Thoracic aorta (tissue), 2 donors: ENCODE data around the gene HK3. TPM values are rescaled to one million over a fixed set of nuclear protein-coding genes. Genes with fewer than 3 reads are reported as not detected.

Source experiments
- ATAC-seq: fragments of 150-250 bp; one replicate; pipeline ENCODE4 v1.8.0; 2017; ENCODE audit warnings: low read depth; ENCODE audit not compliant: insufficient number of reproducible peaks, low FRiP score
- DNase-seq: peaks from one replicate; pipeline ENCODE4 v3.0.0-alpha.2; 2020; ENCODE audit warnings: low spot score
- H3K27ac ChIP-seq, 2 donors: fragments of 200-600 bp; sonication (generic); 1 replicate in 1 of 2; 2 replicates in 1 of 2; pipeline ENCODE4 v1.5.1; 2016; ENCODE audit warnings: mild to moderate bottlenecking in 2 of 2, moderate library complexity in 2 of 2
- H3K27me3 ChIP-seq: fragments of 200-600 bp; sonication (generic); replicated peaks from 2 replicates; pipeline ENCODE4 v1.6.0; 2016; ENCODE audit warnings: mild to moderate bottlenecking; ENCODE audit not compliant: insufficient read depth
- H3K36me3 ChIP-seq: fragments of 200-600 bp; sonication (generic); one replicate; pipeline ENCODE4 v1.5.1; 2016
- H3K4me1 ChIP-seq, 2 donors: fragments of 200-600 bp; sonication (generic); 1 replicate in 1 of 2; 2 replicates in 1 of 2; pipeline versions ENCODE4 v1.5.1 to v1.6.0; 2016; ENCODE audit warnings: low read depth in 2 of 2, mild to moderate bottlenecking in 1 of 2; ENCODE audit not compliant: control insufficient read depth in 1 of 2
- H3K4me3 ChIP-seq: fragments of 200-600 bp; sonication (generic); 2 replicates; pipeline ENCODE4 v1.5.1; 2016; ENCODE audit warnings: mild to moderate bottlenecking
- H3K9me3 ChIP-seq: fragments of 200-600 bp; sonication (generic); 2 replicates; pipeline ENCODE4 v1.5.1; 2016
- total RNA-seq, 2 donors: library from RNA; depleted of rRNA; stranded (reverse); fragments of >200 nt; gene quantifications; one replicate each; pipeline versions ENCODE4 v1.1.0 to v1.2.3, GENCODE V29; 2016
- TF ChIP-seq, protein P1 (sequence below): fragments of 200-600 bp; sonication (generic); IDR thresholded peaks from one replicate; pipeline ENCODE4 v1.5.1; 2019; ENCODE audit warnings: antibody characterized with exemption

The HK3 gene
- total RNA-seq, 2 donors from 2014 or later, result 9.0 to 26.1 TPM

DNA sequence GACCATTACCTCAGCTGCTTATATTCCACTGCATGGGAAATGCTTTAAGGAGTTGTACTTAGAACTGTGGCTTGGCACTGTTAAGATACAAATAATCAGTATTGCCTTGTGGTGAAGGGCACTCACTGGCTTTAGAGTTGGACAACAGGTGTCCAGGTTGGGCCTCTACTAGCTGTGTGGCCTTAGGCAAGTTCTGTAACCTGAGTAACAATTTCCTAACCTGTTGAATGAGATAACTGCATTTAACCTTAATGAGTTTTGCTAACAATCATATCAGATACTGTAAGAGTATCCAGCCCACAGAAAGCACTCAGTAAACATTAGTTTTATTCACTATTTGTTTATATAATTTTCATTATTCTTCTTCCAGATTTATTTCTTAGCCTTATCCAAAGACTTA lies 17.2 kb upstream of the HK3 start:
- no peaks in the 10 kb centered on the region for H3K9me3 ChIP-seq
- no peak overlapping the region for H3K4me3 ChIP-seq
- DNase-seq, result no peak
- H3K4me1 ChIP-seq, result no peaks in the 10 kb centered on the region
- H3K27me3 ChIP-seq, result no peaks in the 10 kb centered on the region
- TF ChIP-seq, protein P1, sequence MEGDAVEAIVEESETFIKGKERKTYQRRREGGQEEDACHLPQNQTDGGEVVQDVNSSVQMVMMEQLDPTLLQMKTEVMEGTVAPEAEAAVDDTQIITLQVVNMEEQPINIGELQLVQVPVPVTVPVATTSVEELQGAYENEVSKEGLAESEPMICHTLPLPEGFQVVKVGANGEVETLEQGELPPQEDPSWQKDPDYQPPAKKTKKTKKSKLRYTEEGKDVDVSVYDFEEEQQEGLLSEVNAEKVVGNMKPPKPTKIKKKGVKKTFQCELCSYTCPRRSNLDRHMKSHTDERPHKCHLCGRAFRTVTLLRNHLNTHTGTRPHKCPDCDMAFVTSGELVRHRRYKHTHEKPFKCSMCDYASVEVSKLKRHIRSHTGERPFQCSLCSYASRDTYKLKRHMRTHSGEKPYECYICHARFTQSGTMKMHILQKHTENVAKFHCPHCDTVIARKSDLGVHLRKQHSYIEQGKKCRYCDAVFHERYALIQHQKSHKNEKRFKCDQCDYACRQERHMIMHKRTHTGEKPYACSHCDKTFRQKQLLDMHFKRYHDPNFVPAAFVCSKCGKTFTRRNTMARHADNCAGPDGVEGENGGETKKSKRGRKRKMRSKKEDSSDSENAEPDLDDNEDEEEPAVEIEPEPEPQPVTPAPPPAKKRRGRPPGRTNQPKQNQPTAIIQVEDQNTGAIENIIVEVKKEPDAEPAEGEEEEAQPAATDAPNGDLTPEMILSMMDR, result no peak
- H3K27ac ChIP-seq, result no peak overlapping the region
- ATAC-seq, result no peak
- H3K36me3 ChIP-seq, result peaks cover 3% of the 10 kb centered on the region

DNA sequence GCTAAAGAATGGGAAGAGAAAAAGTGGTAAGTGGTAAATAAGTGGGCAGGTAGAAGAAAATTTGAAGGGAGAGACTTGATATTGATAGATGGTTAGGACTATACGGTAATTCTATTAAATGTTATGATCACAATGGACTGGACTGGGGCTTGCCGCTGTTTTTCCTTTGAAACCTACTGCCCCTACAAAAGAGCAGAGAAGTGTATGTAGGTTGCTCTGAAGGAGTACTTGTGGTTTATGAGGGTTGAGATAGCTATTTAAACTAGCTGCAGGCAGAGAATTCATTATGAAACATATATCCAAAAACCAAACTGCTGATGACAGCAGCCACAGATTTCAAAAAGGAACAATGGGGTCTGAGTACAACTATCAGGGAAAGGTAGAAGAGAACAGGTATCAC lies 16.8 kb upstream of the HK3 start:
- TF ChIP-seq, protein P1, result no peak
- H3K4me1 ChIP-seq, result no peaks in the 10 kb centered on the region
- no peak for ATAC-seq

DNA sequence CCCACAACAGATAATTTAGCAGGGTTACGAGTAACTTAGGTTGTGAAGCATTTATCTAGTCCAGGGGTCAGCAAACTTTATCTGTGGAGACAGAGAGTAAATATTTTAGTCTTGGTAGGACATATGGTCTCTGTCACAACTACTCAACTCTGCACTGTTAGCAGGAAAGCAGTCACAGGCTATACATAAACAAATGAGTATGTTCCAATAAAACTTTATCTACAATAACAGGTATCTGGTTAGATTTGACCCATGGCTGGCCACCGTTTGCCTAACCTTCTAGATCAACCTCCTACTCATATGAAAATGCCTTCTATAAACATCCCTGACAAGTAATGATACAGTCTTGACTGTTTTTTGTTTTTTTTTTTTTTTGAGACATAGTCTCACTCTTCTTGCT lies 13.0 kb upstream of the HK3 start:
- no peaks in the 10 kb centered on the region for H3K9me3 ChIP-seq
- no peaks in the 10 kb centered on the region for H3K27me3 ChIP-seq
- no peak overlapping the region for H3K27ac ChIP-seq
- ATAC-seq (no peak), DNase-seq (no peak)
- H3K36me3 ChIP-seq, result peaks cover 8% of the 10 kb centered on the region
- TF ChIP-seq, protein P1, result no peak
- H3K4me3 ChIP-seq, result no peak overlapping the region
- no peaks in the 10 kb centered on the region for H3K4me1 ChIP-seq

More for the DNA sequence above, 16.8 kb upstream of the HK3 start:
- H3K27ac ChIP-seq, result no peak overlapping the region
- H3K9me3 ChIP-seq, result no peaks in the 10 kb centered on the region
- no peak for DNase-seq
- H3K4me3 ChIP-seq, result no peak overlapping the region
- no peaks in the 10 kb centered on the region for H3K27me3 ChIP-seq
- peaks cover 3% of the 10 kb centered on the region for H3K36me3 ChIP-seq

GRCh38 chr5:176908675-176909368 lies 9.7 kb upstream of the HK3 start:
- DNase-seq (no peak), ATAC-seq (no peak)
- no peaks in the 10 kb centered on the region for H3K27me3 ChIP-seq
- H3K4me1 ChIP-seq, result no peaks in the 10 kb centered on the region
- H3K27ac ChIP-seq, result no peak overlapping the region
- TF ChIP-seq, protein P1, result no peak
- no peaks in the 10 kb centered on the region for H3K9me3 ChIP-seq
- no peak overlapping the region for H3K4me3 ChIP-seq
- H3K36me3 ChIP-seq, result peaks cover 32% of the 10 kb centered on the region

DNA sequence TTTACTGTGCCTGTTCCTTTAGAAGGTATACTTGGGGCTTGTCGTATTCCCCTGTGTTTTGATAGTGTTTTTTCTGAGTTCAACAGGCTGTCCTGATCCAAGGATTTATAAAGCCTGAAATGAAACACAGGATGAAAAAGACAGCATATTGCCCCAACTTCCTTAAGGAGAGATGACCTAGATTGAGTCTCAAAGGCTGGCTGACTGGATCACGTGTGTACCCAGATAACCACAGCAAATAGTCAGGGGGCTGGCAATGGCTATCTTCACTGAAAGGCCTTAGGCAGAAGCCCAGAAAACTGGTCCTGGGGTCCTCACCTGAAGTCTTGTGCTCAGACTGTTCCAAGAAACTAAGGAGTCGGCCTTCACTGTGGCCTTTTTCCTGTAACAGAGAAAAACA lies 7.7 kb upstream of the HK3 start:
- DNase-seq (no peak), ATAC-seq (no peak)
- Histone ChIP-seq H3K4me1 (no peaks in the 10 kb centered on the region), H3K36me3 (peaks cover 36% of the 10 kb centered on the region), H3K27me3 (no peaks in the 10 kb centered on the region), H3K27ac (no peak overlapping the region), H3K9me3 (no peaks in the 10 kb centered on the region), H3K4me3 (no peak overlapping the region)
- TF ChIP-seq, protein P1, result no peak
